Umbilical cord (tissue), 2 donors: ENCODE results near the gene TRIM4. TPM values are rescaled to one million over a fixed set of nuclear protein-coding genes. Genes with fewer than 3 reads are reported as not detected.

Source experiments
- DNase-seq: peaks from one replicate; pipeline ENCODE4 v3.0.0-alpha.2; 2015; ENCODE audit warnings: low spot score
- total RNA-seq: library from RNA; depleted of rRNA; stranded (reverse); fragments of >200 nt; gene quantifications from one replicate; pipeline ENCODE4 v1.2.3, GENCODE V29; 2014; ENCODE audit warnings: low replicate concordance; ENCODE audit not compliant: insufficient read depth

TRIM4 gene
- total RNA-seq, 1 donor from 2014 or later: 24.6 TPM

DNA sequence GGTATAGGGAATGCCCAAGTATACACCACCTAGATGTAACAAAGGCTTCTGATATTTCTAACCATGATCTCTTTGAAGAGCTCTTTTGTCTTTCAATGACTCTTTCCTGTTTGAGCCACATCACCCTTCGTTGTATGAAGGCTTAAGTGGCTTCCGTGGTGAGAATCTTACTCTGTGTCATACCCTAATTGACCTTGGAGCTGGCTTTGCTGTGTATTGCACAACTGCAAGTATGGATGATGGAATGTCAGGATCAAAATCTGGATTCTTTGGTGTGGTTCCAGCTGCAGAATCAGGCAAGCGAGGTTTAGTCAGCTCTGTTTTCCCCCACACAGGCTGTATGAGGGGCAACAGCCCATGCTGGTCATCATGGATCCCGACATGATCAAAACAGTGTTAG lies 75.5 kb downstream of the TRIM4 start:
- no peak for DNase-seq

DNA sequence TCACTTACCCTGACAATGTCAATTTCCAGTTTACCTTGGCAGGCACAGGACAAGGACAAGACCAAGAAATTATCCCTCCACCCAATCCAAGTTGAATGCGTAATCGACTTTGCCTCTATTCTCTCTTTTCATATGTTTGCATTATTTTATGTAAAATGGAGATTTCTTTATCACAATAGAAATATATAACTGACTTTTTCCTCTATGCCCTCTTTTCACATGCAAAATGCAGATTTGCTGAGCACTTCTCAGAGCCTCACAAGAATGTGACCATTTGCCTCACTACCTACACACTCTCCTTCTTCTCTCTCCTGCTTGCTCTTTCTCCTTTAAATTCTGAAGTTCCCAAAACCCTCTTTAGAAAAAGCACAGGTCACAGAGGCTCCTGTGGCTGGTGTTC lies 76.4 kb downstream of the TRIM4 start:
- no peak for DNase-seq

Other genes starting within 250 kb of the TRIM4 start
- 25.8 TPM for gene CYP3A5, start 239.5 kb downstream of the TRIM4 start, total RNA-seq
- 1.2 TPM for gene CYP3A7, start 184.3 kb downstream of the TRIM4 start, total RNA-seq
- gene CYP3A4, start 135.3 kb downstream of the TRIM4 start, total RNA-seq: 0.72 TPM
- 1.9 TPM for gene CYP3A43, start 91.5 kb downstream of the TRIM4 start, total RNA-seq
- gene OR2AE1, start 42.5 kb downstream of the TRIM4 start, total RNA-seq: 0.96 TPM
- not detected for gene GJC3, start 10.1 kb upstream of the TRIM4 start, total RNA-seq
- 9.9 TPM for gene AZGP1, start 56.5 kb upstream of the TRIM4 start, total RNA-seq
- gene ZKSCAN1, start 96.1 kb upstream of the TRIM4 start, total RNA-seq: 27.7 TPM
- gene ZSCAN21, start 130.2 kb upstream of the TRIM4 start, total RNA-seq: 7.0 TPM
- 37.1 TPM for gene ZNF3, start 162.2 kb upstream of the TRIM4 start, total RNA-seq
- 19.5 TPM for gene COPS6, start 169.4 kb upstream of the TRIM4 start, total RNA-seq
- gene MCM7, start 181.9 kb upstream of the TRIM4 start, total RNA-seq: 21.7 TPM
- gene AP4M1, start 182.1 kb upstream of the TRIM4 start, total RNA-seq: 6.0 TPM
- gene TAF6, start 199.8 kb upstream of the TRIM4 start, total RNA-seq: 22.1 TPM
- 33.0 TPM for gene CNPY4, start 200.1 kb upstream of the TRIM4 start, total RNA-seq
- gene MBLAC1, start 207.4 kb upstream of the TRIM4 start, total RNA-seq: 1.9 TPM
- 14.4 TPM for gene LAMTOR4, start 229.4 kb upstream of the TRIM4 start, total RNA-seq
- gene TRAPPC14, start 239.2 kb upstream of the TRIM4 start, total RNA-seq: 2.6 TPM
- 1.2 TPM for gene GAL3ST4, start 249.1 kb upstream of the TRIM4 start, total RNA-seq